Fibroblast of mammary gland (primary cell): ENCODE measurements around the gene PRG2.
A peak's percentile ranks its signal among the peaks of the same experiment; 100 is the strongest.
"Not testable (repeated sequence)": the region's sequence is repeated elsewhere in the genome, so short reads cannot be mapped to it uniquely, and the experiment has no call there.

Experiments
- DNase-seq: peaks from one replicate; pipeline ENCODE4 v3.0.0-alpha.2; 2010; ENCODE audit warnings: low read depth
- H3K4me3 ChIP-seq: 2 replicates; pipeline ENCODE4 v1.5.1; 2011; ENCODE audit warnings: low read depth, mild to moderate bottlenecking, low read length, moderate library complexity; ENCODE audit not compliant: control insufficient read depth
- CTCF ChIP-seq: conservative IDR thresholded peaks from 2 replicates; pipeline ENCODE4 v1.5.1; 2011; ENCODE audit warnings: low read depth, low read length, inconsistent platforms; ENCODE audit not compliant: control insufficient read depth, insufficient read depth

Gene PRG2

GRCh38 chr11:57370251-57370650 lies 20.2 kb downstream of the PRG2 start:
- no peak for TF ChIP-seq CTCF
- peak; percentile 38 for DNase-seq
- H3K4me3 ChIP-seq, result no peak overlapping the region

GRCh38 chr11:57368845-57369232 lies 21.6 kb downstream of the PRG2 start:
- DNase-seq, result no peak
- no peak overlapping the region for H3K4me3 ChIP-seq
- TF ChIP-seq CTCF, result no peak

GRCh38 chr11:57368106-57368844 lies 22.2 kb downstream of the PRG2 start:
- no peak for TF ChIP-seq CTCF
- no peak overlapping the region for H3K4me3 ChIP-seq
- no peak for DNase-seq

- no peak for TF ChIP-seq CTCF
Measured at GRCh38 chr11:57364851-57365660, 25.4 kb downstream of the PRG2 start.

GRCh38 chr11:57363131-57364080 lies 27.0 kb downstream of the PRG2 start:
- H3K4me3 ChIP-seq, result no peak overlapping the region
- TF ChIP-seq CTCF, result no peak
- DNase-seq, result no peak

More at GRCh38 chr11:57364851-57365660, 25.4 kb downstream of the PRG2 start:
- no peak overlapping the region for H3K4me3 ChIP-seq
- no peak for DNase-seq

GRCh38 chr11:57361926-57362325 lies 28.5 kb downstream of the PRG2 start:
- no peak for DNase-seq
- no peak for TF ChIP-seq CTCF
- H3K4me3 ChIP-seq, result no peak overlapping the region

- H3K4me3 ChIP-seq, DNase-seq: not testable (repeated sequence)
Measured at GRCh38 chr11:57361420-57361819, 29.0 kb downstream of the PRG2 start.
